RWPE2 (cell line): ENCODE results near the gene SLC24A2.

ENCODE experiments used
- ATAC-seq: fragments of 200-7000 bp; cut with Tn5 transposase; 3 replicates; pipeline ENCODE4 v1.9.1; 2021; ENCODE audit warnings: low read depth
- DNase-seq: peaks from one replicate; pipeline ENCODE4 v3.0.0-alpha.2; 2020; ENCODE audit warnings: low spot score
- H3K27ac ChIP-seq: fragments of 450-650 bp; 2 replicates; pipeline ENCODE4 v1.5.1; 2017; ENCODE audit warnings: mild to moderate bottlenecking; ENCODE audit not compliant: poor library complexity, severe bottlenecking
- H3K27me3 ChIP-seq: fragments of 250-450 bp; sonication (Bioruptor Pico); 2 replicates; pipeline ENCODE4 v1.5.1; 2021; ENCODE audit warnings: mild to moderate bottlenecking, moderate library complexity; ENCODE audit not compliant: insufficient read depth, poor library complexity, severe bottlenecking
- H3K36me3 ChIP-seq: fragments of 250-450 bp; sonication (Bioruptor Pico); 2 replicates; pipeline ENCODE4 v1.5.1; 2020; ENCODE audit warnings: low read depth, mild to moderate bottlenecking, moderate library complexity
- H3K4me1 ChIP-seq: fragments of 250-450 bp; sonication (Bioruptor Pico); 2 replicates; pipeline ENCODE4 v1.5.1; 2021; ENCODE audit warnings: mild to moderate bottlenecking, moderate library complexity; ENCODE audit not compliant: insufficient read depth, poor library complexity, severe bottlenecking
- H3K4me3 ChIP-seq: fragments of 250-450 bp; sonication (Bioruptor Pico); 2 replicates; pipeline ENCODE4 v1.5.1; 2021; ENCODE audit warnings: mild to moderate bottlenecking, moderate library complexity; ENCODE audit not compliant: severe bottlenecking
- H3K9me3 ChIP-seq: fragments of 250-450 bp; sonication (Bioruptor Pico); 2 replicates; pipeline ENCODE4 v1.5.1; 2021; ENCODE audit warnings: mild to moderate bottlenecking, moderate library complexity; ENCODE audit not compliant: severe bottlenecking
- CTCF ChIP-seq: fragments of 450-650 bp; IDR thresholded peaks from one replicate; pipeline ENCODE4 v1.5.1; 2017; ENCODE audit warnings: mild to moderate bottlenecking, moderate library complexity; ENCODE audit not compliant: poor library complexity, severe bottlenecking

SLC24A2 gene

GRCh38 chr9:19770973-19771372 lies 17.9 kb downstream of the SLC24A2 start:
- DNase-seq (no peak), ATAC-seq (no peak)
- no peak for TF ChIP-seq CTCF
- Histone ChIP-seq H3K27ac (no peak overlapping the region), H3K4me3 (no peak overlapping the region), H3K9me3 (no peaks in the 10 kb centered on the region), H3K27me3 (no peaks in the 10 kb centered on the region), H3K36me3 (no peaks in the 10 kb centered on the region), H3K4me1 (peaks cover 3% of the 10 kb centered on the region)

- no peaks in the 10 kb centered on the region for H3K9me3 ChIP-seq
- no peaks in the 10 kb centered on the region for H3K36me3 ChIP-seq
- no peak for DNase-seq
- H3K27ac ChIP-seq: no peak overlapping the region
- H3K4me1 ChIP-seq: peaks cover 3% of the 10 kb centered on the region
- H3K4me3 ChIP-seq: no peak overlapping the region
- H3K27me3 ChIP-seq: no peaks in the 10 kb centered on the region
- peak; percentile 80 for ATAC-seq
- TF ChIP-seq CTCF: no peak
Measured at GRCh38 chr9:19769213-19769612, 19.6 kb downstream of the SLC24A2 start.

GRCh38 chr9:19768798-19769197 lies 20.0 kb downstream of the SLC24A2 start:
- H3K27ac ChIP-seq: no peak overlapping the region
- H3K36me3 ChIP-seq: no peaks in the 10 kb centered on the region
- ATAC-seq (peak; percentile 40; the same call in 1 of the 3 replicates), DNase-seq (no peak)
- H3K4me1 ChIP-seq: peaks cover 3% of the 10 kb centered on the region
- no peaks in the 10 kb centered on the region for H3K9me3 ChIP-seq
- H3K4me3 ChIP-seq: no peak overlapping the region
- TF ChIP-seq CTCF: no peak
- H3K27me3 ChIP-seq: no peaks in the 10 kb centered on the region

- Histone ChIP-seq H3K4me1 (no peaks in the 10 kb centered on the region), H3K27ac (no peak overlapping the region), H3K9me3 (no peaks in the 10 kb centered on the region), H3K36me3 (no peaks in the 10 kb centered on the region), H3K4me3 (no peak overlapping the region), H3K27me3 (no peaks in the 10 kb centered on the region)
- no peak for TF ChIP-seq CTCF
- no peak for ATAC-seq
- no peak for DNase-seq
Measured at GRCh38 chr9:19759066-19759465, 29.8 kb downstream of the SLC24A2 start.

GRCh38 chr9:19757745-19758144 lies 31.1 kb downstream of the SLC24A2 start:
- H3K36me3 ChIP-seq: no peaks in the 10 kb centered on the region
- no peaks in the 10 kb centered on the region for H3K4me1 ChIP-seq
- H3K27me3 ChIP-seq: no peaks in the 10 kb centered on the region
- TF ChIP-seq CTCF: no peak
- H3K4me3 ChIP-seq: no peak overlapping the region
- DNase-seq (no peak), ATAC-seq (no peak)
- H3K9me3 ChIP-seq: no peaks in the 10 kb centered on the region
- no peak overlapping the region for H3K27ac ChIP-seq
